GM18511 (cell line): ENCODE results near the gene ITGB4.

ENCODE experiments used
- ATAC-seq: cut with Tn5 transposase; IDR thresholded peaks from one replicate; pipeline ENCODE4 v1.9.1; 2021; ENCODE audit warnings: mild to moderate bottlenecking, moderate library complexity; ENCODE audit not compliant: unreplicated experiment

ITGB4 gene

DNA sequence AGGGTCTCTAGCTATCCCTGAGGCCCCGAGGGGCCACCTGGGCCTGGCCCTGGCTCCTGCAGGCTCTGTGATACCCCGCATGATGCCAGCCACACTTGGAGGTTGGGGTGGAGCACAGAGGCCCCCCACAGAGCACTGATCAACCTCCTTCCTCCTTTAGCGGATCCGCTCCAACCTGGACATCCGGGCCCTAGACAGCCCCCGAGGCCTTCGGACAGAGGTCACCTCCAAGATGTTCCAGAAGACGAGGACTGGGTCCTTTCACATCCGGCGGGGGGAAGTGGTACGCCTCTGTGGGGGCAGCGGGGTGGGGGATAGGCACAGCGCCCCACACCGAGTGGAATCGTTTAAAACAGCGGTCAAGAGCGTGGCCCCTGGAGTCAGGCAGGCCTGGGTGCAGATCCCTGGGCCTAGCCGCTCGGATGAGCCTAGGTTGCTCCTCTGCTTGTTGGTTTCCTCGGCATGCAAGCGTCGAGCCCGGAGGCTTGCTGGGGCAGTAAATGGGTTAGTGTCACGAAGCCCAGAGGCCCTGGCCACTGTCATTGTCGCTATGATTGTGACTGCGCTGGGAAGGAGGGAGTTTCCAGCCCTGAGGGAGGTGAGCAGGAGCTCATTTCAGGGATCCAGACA is 9.9 kb downstream of the ITGB4 start:
- no peak for ATAC-seq

DNA sequence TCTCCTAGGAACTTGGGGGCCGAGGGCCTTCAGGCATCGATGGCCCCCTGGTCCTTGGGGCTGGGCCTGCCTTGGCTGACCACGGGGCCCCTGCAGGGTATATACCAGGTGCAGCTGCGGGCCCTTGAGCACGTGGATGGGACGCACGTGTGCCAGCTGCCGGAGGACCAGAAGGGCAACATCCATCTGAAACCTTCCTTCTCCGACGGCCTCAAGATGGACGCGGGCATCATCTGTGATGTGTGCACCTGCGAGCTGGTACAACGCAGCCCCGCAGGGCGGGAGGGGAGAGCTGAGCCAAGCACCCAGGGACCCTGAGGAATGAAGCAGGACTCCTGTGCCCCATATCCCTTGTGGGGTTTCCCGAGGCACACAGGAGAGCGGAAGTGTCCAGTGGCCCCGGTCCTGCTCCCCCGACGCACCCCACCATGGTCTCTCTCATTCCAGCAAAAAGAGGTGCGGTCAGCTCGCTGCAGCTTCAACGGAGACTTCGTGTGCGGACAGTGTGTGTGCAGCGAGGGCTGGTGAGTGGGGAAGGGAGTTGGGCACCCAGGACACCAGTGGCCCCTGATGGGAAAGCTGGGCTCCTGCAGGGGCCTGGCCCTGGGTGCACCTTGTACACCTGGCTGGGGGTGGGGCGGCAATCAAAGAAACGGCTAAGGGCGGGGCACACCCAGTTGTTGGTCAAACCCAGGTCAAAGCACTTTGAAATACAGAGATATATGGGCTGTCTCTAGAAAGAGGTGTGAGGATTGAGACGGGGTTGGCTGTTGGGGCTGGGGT is 10.6 kb downstream of the ITGB4 start:
- ATAC-seq, result no peak

DNA sequence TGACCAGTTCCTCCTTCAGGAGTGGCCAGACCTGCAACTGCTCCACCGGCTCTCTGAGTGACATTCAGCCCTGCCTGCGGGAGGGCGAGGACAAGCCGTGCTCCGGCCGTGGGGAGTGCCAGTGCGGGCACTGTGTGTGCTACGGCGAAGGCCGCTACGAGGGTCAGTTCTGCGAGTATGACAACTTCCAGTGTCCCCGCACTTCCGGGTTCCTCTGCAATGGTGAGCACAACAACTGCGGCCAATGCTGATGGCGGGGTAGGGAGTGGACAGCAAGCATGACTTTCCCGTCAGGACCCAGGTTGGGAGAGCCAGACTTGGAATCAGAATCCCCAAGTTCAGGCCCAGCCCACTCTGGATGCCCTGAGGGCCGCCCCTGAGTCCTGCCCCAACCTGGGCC is 12.2 kb downstream of the ITGB4 start:
- ATAC-seq, result no peak

DNA sequence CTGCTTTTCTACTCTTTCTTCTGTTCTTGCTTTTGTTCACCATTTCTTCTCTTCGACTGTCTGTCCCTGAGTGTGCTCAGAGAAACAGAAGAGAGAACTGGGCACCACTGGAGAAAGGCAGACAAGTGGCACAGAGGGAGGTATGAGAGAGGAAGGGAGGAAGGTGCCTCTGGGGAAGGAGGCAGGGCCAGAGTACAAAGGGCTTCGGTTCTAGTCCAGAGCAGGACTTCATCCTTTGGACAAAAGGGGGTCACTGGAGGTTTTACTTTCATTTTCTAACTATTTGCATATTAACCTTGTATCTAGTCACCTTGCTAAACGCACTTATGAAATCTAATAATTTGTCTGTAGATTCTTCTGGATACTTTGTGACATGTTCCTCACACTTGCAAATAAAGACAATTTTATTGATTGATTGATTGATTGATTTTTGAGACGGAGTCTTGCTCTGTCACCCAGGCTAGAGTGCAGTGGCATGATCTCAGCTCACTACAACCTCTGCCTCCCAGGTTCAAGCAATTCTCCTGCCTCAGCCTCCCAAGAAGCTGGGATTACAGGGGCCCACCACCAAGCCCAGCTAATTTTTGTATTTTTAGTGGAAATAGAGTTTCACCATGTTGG is 13.5 kb downstream of the ITGB4 start:
- ATAC-seq, result no peak

DNA sequence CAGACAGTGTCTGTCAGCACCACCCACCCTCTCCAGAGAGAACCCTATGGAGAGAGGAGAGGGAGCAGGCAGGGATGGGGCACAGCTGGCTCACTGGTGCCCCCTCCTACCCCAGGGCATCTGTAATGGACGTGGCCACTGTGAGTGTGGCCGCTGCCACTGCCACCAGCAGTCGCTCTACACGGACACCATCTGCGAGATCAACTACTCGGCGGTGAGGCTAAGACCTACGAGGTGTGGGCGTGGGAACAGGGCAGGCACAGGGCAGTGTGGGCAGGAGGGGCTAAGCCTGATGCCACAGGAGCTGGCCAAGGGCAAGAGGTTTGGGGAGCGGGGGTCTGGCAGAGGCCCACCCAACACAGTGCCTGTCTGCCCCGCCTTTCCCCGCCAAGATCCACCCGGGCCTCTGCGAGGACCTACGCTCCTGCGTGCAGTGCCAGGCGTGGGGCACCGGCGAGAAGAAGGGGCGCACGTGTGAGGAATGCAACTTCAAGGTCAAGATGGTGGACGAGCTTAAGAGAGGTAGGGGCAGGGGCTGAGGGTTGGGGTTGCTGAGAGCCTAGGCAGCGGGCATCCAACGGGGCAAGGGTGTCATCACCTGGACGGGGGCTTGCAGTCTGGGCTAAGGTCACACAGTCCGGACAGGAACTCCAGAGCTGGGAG is 15.0 kb downstream of the ITGB4 start:
- ATAC-seq, result no peak

DNA sequence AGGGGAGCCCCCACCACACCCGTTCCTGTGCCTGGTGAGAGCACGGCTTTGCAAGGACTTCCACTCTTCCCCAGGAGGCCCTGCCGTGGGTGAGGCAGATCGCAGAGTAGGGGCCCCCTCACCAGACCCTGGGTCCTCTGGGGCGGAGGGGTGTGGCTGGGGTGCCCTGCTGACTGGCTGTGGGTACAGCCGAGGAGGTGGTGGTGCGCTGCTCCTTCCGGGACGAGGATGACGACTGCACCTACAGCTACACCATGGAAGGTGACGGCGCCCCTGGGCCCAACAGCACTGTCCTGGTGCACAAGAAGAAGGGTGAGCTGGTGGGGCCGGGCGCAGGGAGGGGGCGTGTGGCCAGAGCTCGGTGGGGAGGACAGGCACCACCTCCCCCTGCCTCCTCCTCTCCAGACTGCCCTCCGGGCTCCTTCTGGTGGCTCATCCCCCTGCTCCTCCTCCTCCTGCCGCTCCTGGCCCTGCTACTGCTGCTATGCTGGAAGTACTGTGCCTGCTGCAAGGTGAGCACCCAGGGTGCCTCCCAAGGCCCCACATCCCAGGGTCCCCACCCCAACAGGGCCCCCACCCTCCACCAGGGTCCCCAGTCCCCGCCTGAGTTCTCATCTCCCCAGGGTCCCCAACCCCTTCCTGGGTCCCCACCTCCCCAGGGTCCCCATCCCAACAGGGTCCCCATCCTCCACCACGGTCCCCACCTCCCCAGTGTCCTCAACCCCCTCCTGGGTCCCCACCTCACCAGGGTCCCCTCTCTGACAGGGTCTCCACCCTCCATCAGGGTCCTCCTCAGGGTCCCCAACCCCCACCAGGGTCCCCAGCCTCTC is 16.1 kb downstream of the ITGB4 start:
- no peak for ATAC-seq

DNA sequence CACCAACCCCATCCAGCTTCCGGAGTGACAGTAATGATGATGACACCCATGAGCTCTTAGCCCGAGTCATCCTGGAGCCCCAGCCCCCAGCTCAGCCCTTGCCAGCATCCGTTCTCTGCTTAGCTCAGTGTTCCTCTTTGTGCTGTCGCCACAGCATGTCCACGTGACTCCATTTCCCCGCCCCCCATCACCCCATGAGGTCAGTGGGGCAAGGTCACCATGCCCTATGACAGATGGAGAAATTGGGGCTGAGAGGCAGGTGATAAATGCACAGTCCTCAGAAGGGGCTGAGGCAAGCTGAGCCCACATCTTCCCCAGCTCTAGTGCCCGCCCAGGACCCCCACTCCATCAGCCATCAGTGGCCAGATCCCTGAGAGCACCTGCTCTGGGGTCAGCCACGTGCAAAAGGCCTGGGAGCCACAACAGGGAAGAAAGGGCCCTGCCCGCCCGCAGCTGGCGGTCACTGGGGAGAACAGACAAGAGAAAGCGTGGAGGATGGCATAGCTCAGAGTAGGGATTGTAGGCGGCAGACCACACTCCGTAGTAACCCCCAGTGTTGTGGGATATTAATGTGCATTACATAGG is 17.1 kb downstream of the ITGB4 start:
- no peak for ATAC-seq

DNA sequence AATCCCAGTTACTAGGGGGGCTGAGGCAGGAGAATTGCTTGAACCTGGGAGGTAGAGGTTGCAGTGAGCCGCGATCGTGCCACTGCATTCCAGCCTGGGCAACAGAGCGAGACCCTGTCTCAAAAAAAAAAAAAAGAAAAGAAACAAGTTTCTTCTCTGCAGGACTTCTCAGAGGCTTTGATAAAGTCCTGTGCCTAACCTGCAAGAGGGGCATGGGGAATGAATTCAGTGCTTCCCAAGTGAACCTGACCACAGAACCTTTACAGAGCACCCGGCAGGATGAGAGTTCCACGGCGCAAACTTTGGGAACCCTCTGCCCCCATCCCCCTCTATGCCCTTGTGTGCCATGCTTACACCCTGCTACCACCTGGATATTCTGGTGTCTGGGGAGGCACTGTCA is 17.9 kb downstream of the ITGB4 start:
- no peak for ATAC-seq

DNA sequence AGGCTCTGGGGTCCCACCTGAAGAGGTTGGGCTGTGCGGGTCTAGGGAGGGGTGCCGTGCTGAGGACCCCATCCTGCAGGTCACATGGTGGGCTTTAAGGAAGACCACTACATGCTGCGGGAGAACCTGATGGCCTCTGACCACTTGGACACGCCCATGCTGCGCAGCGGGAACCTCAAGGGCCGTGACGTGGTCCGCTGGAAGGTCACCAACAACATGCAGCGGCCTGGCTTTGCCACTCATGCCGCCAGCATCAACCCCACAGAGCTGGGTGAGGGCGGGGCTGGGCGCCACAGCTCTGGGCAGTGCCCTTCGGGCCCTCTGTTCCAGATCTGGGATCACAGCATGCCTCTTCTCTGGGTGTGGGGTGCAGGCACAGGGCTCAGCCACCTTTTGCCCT is 18.5 kb downstream of the ITGB4 start:
- ATAC-seq, result no peak

DNA sequence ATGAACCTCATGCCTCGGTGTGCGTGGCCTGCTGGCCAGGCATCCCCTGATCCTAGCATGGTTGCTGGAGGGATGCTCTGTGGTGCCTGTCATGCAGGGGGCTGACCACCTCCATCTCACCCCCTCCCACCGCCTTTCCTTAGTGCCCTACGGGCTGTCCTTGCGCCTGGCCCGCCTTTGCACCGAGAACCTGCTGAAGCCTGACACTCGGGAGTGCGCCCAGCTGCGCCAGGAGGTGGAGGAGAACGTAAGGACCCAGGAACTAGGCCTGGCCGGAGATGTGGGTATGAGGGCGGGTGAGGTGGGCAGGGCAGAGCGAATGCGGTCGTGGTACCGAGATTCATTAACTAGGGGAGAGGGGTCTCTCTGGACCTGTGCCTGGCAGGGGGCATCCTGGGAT is 19.0 kb downstream of the ITGB4 start:
- no peak for ATAC-seq

DNA sequence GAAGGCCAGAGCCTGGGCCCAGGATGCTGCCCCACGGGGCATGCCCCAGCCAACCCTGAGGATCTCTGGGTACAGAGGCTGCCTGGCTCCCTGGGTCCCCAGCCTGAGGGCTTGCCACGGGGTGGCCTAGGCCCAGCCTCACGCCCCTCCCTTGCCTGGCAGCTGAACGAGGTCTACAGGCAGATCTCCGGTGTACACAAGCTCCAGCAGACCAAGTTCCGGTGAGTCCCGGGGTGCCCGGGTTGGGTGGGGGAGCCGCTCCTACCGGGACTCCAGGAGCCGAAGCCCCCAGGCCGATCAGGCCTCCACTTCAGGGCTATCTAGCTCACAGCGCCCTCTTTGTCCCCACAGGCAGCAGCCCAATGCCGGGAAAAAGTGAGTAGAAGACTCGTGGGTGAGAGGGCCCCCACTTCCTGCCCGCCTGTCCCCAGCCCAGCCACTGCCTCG is 19.4 kb downstream of the ITGB4 start:
- no peak for ATAC-seq

DNA sequence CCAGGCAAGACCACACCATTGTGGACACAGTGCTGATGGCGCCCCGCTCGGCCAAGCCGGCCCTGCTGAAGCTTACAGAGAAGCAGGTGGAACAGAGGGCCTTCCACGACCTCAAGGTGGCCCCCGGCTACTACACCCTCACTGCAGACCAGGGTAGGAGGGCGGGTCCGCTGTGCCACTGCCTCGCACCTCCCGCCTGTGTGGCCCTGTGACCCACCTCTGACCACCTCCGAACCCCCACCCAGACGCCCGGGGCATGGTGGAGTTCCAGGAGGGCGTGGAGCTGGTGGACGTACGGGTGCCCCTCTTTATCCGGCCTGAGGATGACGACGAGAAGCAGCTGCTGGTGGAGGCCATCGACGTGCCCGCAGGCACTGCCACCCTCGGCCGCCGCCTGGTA is 21.1 kb downstream of the ITGB4 start:
- ATAC-seq, result no peak

DNA sequence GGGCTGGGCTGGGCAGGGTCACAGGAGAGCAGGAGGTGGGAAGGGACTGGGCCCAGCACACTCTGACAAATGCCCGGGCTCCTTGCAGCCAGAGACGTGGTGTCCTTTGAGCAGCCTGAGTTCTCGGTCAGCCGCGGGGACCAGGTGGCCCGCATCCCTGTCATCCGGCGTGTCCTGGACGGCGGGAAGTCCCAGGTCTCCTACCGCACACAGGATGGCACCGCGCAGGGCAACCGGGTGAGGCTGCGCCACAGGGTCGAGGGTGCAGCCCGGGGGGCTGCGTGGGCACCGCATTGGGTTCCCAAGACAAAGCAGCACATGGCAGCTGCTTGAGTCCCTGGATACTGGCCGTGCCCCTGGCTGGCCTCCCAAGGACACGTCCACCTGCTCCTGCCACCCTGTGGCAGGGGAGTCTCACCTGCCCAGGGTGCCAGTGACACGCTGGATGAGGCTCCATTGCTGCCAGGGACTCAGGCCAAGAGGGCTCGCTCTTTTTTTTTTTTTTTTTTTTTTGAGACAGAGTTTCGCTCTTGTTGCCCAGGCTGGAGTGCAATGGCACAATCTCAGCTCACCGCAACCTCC is 22.5 kb downstream of the ITGB4 start:
- no peak for ATAC-seq

DNA sequence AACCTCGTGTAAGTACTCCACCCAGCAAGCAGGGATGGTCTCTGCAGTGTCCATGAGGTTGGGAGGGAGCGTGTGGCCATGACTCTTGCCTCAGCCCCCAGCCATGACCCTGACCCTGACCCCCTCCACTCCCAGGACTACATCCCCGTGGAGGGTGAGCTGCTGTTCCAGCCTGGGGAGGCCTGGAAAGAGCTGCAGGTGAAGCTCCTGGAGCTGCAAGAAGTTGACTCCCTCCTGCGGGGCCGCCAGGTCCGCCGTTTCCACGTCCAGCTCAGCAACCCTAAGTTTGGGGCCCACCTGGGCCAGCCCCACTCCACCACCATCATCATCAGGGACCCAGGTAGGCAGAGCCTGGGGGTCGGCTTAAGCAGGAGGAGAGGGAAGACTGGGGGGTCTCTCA is 27.4 kb downstream of the ITGB4 start:
- ATAC-seq, result no peak

DNA sequence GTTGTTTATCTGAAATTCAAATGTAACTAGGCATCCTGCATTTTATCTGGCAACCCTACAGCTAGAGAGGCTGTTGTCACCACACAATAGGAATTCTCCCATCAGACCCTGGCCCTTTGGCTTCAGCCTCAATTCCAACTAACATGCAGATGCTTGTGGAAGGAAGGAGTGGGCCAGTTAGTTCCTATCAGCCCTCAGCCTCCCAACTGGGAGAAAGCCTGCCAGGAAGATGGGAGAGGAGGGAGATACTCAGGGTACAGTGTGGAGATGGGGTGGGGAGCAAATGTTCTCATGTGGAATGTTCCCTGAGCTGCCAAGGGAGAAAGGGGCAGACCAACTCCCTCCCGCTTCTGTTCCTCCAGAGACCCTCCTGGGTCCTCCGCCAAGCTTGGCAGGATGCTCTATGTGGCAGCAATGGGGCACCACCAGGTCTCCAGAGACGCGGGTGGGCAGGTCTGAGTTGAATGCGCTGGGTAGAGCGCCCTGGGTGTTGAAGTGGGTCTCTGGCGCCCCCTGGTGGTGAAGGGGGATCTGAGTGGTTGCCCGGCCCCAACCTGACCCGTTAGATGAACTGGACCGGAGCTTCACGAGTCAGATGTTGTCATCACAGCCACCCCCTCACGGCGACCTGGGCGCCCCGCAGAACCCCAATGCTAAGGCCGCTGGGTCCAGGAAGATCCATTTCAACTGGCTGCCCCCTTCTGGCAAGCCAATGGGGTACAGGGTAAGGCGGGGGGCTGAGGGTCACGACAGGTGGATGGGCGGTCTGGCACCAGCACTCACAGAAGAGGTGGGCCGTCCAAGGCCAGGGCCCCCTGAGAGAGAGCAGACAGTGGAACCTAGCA is 28.5 kb downstream of the ITGB4 start:
- ATAC-seq, result no peak

DNA sequence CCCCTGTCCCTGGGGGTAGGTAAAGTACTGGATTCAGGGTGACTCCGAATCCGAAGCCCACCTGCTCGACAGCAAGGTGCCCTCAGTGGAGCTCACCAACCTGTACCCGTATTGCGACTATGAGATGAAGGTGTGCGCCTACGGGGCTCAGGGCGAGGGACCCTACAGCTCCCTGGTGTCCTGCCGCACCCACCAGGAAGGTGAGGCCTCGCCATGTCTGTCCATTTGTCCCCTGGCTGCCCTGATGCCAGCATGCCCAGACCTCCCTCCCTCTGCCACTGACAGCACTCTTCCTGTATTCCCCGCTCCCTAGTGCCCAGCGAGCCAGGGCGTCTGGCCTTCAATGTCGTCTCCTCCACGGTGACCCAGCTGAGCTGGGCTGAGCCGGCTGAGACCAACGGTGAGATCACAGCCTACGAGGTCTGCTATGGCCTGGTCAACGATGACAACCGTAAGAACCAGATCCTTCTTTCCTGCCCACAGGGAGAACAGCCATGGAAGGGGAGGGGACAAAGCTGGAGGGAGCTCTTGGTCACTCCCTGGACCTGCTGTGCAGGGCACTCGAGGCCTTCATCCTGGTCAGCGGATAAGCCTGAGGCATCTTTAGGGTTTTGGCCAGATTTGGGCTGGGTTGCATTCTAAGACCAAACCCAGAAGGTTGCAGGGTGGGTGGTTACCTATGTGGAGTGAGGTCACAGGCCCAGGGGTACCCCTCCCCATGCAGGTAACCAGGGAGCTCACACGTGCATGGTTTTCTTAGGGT is 29.6 kb downstream of the ITGB4 start:
- no peak for ATAC-seq

DNA sequence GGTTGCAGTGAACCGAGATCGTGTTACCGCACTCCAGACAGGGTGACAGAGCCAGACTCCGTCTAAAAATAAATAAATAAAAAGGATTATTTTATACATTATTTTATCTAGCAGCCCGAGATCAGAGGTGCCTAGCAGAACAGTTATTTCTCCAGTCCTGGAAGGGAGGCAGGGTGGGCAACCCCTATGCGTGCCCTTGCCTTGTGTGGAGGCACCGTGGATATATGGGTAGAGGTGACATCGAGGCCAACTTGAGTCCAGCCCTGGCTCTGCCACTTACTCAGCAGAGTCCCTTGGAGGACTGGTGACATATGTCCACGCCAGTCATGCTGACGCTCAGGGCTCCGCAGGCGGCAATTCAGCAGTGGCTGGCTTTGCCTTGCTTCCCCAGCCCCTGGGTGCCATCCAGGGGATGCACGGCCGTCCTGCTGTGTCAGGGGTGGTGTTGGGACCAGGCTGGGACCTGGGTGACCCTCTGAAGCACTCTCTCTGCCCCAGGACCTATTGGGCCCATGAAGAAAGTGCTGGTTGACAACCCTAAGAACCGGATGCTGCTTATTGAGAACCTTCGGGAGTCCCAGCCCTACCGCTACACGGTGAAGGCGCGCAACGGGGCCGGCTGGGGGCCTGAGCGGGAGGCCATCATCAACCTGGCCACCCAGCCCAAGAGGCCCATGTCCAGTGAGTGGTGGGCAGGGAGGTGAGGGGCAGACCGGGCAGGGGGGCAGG is 30.6 kb downstream of the ITGB4 start:
- no peak for ATAC-seq

DNA sequence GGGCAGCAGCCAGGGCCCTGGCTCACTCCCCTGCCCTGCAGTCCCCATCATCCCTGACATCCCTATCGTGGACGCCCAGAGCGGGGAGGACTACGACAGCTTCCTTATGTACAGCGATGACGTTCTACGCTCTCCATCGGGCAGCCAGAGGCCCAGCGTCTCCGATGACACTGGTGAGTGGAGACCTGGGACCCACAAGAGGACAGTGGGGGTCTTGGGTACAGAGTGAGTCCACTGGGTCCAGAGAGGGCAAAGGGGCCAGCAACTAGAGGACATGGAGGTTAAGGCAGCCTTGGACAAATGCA is 31.1 kb downstream of the ITGB4 start:
- no peak for ATAC-seq
